Heart left ventricle (tissue), 13 donors: ENCODE data around the gene KLHDC8A.

Experiments used
- CTCF ChIP-seq, 12 donors: fragments of 200-600 bp; sonication (generic) in 4 of 12; IDR thresholded peaks; one replicate each; pipeline versions ENCODE4 v1.5.0 to v1.8.0; 2018 to 2022; ENCODE audit warnings: antibody characterized with exemption in 12 of 12, mild to moderate bottlenecking in 5 of 12
- POLR2A ChIP-seq, 2 donors: fragments of 450-650 bp; IDR thresholded peaks; one replicate each; pipeline ENCODE4 v1.6.1; 2017; ENCODE audit warnings: antibody characterized with exemption in 2 of 2, mild to moderate bottlenecking in 2 of 2, moderate library complexity in 2 of 2
- donor health status: ischemic (EF 13 %, LVEDD 7.1; RV severe dilation, severe dysfunction).
- donor health status: DM: no; HTN: yes; CAD: no.
- donor health status: DM: no; HTN: no; CAD: no.
- donor health status: ischemic (EF 25% LVEDD 6.9; RV normal size, moderate dysfunction).
- donor health status: ischemic (EF 25% LVEDD 5.7; RV mildly dilated, moderate dysfunction).
- donor health status: ischemic (EF 35%, LVEDD 5.7; RV mildly dilated, moderate dysfunction).
- donor health status: nonischemic (EF 11% LVEDD 7.7; RV severe dilation, severe dysfunction).
- donor health status: DM: yes; HTN: yes; CAD: no.
- donor health status: PGD.
- donor health status: ischemic (EF 29% LVEDD 5.4; RV normal size, mild dysfunction).
- donor health status: nonischemic (EF 23%, LVEDD 6.1; RV moderate dilation, normal function).

- TF ChIP-seq POLR2A (IDR thresholded peaks at IDR 0.05) (no peak), CTCF (IDR thresholded peaks at IDR 0.05) (no peak)
These were observed 35.9 kb upstream of the KLHDC8A start for GRCh38 chr1:205392650-205393049.
